ENCODE measurements around the gene PCDHA2. TPM values are rescaled to one million over a fixed set of nuclear protein-coding genes. Genes with fewer than 3 reads are reported as not detected.
"Not testable (repeated sequence)": the region's sequence is repeated elsewhere in the genome, so short reads cannot be mapped to it uniquely, and the experiment has no call there.

Gene PCDHA2
- polyA plus RNA-seq, 1 donor from 2014 or later: 8.7 TPM

- H3K79me2 ChIP-seq (replicated peaks; ENCODE audit: insufficient read depth, low read length): no peaks in the 10 kb centered on the region
- no peaks in the 10 kb centered on the region for H3K27me3 ChIP-seq (ENCODE audit: insufficient read depth, low read depth, low read length)
- no peak overlapping the region for H3K4me2 ChIP-seq (ENCODE audit: low read length)
- H2AFZ ChIP-seq (ENCODE audit: low read depth, low read length): no peak overlapping the region
- no peaks in the 10 kb centered on the region for H3K9me2 ChIP-seq (ENCODE audit: insufficient read depth, low read length)
- no peak overlapping the region for H3K4me3 ChIP-seq (ENCODE audit: low read length)
- no peak overlapping the region for H3K9ac ChIP-seq (ENCODE audit: low read length)
- no peak overlapping the region for H3K27ac ChIP-seq (ENCODE audit: low read length)
- peaks cover 15% of the 10 kb centered on the region for H3K9me3 ChIP-seq (ENCODE audit: low read length)
- H4K20me1 ChIP-seq (ENCODE audit: insufficient read depth): no peaks in the 10 kb centered on the region
- no peak for TF ChIP-seq REST (IDR thresholded peaks at IDR 0.05; ENCODE audit: borderline replicate concordance)
- H3K36me3 ChIP-seq (ENCODE audit: insufficient read depth, low read length): no peaks in the 10 kb centered on the region
- H3F3A ChIP-seq (ENCODE audit: insufficient read depth, low read length, poor library complexity, severe bottlenecking): no peaks in the 10 kb centered on the region
Measured at GRCh38 chr5:140780512-140780911, 14.1 kb upstream of the PCDHA2 start.

- Histone ChIP-seq H3K79me2 (replicated peaks; ENCODE audit: insufficient read depth, low read length) (no peaks in the 10 kb centered on the region), H3K4me3 (ENCODE audit: low read length) (no peak within 1 kb of the TSS), H3F3A (ENCODE audit: insufficient read depth, low read length, poor library complexity, severe bottlenecking) (no peaks in the 10 kb centered on the region), H3K36me3 (ENCODE audit: insufficient read depth, low read length) (no peaks in the 10 kb centered on the region), H3K4me2 (ENCODE audit: low read length) (no peak within 1 kb of the TSS), H3K9ac (ENCODE audit: low read length) (no peak within 1 kb of the TSS), H4K20me1 (ENCODE audit: insufficient read depth) (no peaks in the 10 kb centered on the region), H3K9me2 (ENCODE audit: insufficient read depth, low read length) (no peaks in the 10 kb centered on the region), H2AFZ (ENCODE audit: low read depth, low read length) (no peak within 1 kb of the TSS), H3K27ac (ENCODE audit: low read length) (no peak within 1 kb of the TSS), H3K9me3 (ENCODE audit: low read length) (peaks cover 41% of the 10 kb centered on the region), H3K27me3 (ENCODE audit: insufficient read depth, low read depth, low read length) (no peaks in the 10 kb centered on the region)
- TF ChIP-seq SMC3 (conservative IDR thresholded peaks at IDR 0.05; ENCODE audit: poor library complexity): no peak
- no peak for TF ChIP-seq REST (IDR thresholded peaks at IDR 0.05; ENCODE audit: borderline replicate concordance)
- no peak for TF ChIP-seq CTCF (IDR thresholded peaks at IDR 0.05; ENCODE audit: poor library complexity, severe bottlenecking)
- no peak for TF ChIP-seq EZH2 (IDR thresholded peaks at IDR 0.05; ENCODE audit: borderline replicate concordance, insufficient read depth, low read length, poor library complexity, severe bottlenecking)
- no peak for TF ChIP-seq EP300 (conservative IDR thresholded peaks at IDR 0.05; ENCODE audit: poor library complexity, severe bottlenecking)
- TF ChIP-seq MXI1 (conservative IDR thresholded peaks at IDR 0.05; ENCODE audit: poor library complexity, severe bottlenecking): no peak
- TF ChIP-seq TAF1 (IDR thresholded peaks at IDR 0.05; ENCODE audit: low read depth): no peak
- no peak for TF ChIP-seq RAD21 (conservative IDR thresholded peaks at IDR 0.05)
- no peak for TF ChIP-seq POLR2AphosphoS5 (IDR thresholded peaks at IDR 0.05)
Measured at GRCh38 chr5:140785905-140786686, 8.6 kb upstream of the PCDHA2 start, which contains the start of gene PCDHA1. Gene PCDHA1, plus strand, starts transcription at chr5:140786140.

- H3K9me2 ChIP-seq (ENCODE audit: insufficient read depth, low read length); H3F3A ChIP-seq (ENCODE audit: insufficient read depth, low read length, poor library complexity, severe bottlenecking); H3K27me3 ChIP-seq (ENCODE audit: insufficient read depth, low read depth, low read length); H3K4me3 ChIP-seq (ENCODE audit: low read length); H3K27ac ChIP-seq (ENCODE audit: low read length); H4K20me1 ChIP-seq (ENCODE audit: insufficient read depth); H3K79me2 ChIP-seq (replicated peaks; ENCODE audit: insufficient read depth, low read length); H2AFZ ChIP-seq (ENCODE audit: low read depth, low read length); H3K4me2 ChIP-seq (ENCODE audit: low read length); H3K36me3 ChIP-seq (ENCODE audit: insufficient read depth, low read length); H3K9ac ChIP-seq (ENCODE audit: low read length): not testable (repeated sequence)
- H3K9me3 ChIP-seq (ENCODE audit: low read length): peaks cover 44% of the 10 kb centered on the region
Measured at GRCh38 chr5:140787422-140787821, 7.2 kb upstream of the PCDHA2 start.

Measured in neural cell (in vitro differentiated cells).